ENCODE measurements around the gene VAMP1. TPM values are rescaled to one million over a fixed set of nuclear protein-coding genes. Genes with fewer than 3 reads are reported as not detected.

VAMP1 gene
- total RNA-seq, 1 donor from 2014 or later: 32.9 TPM

GRCh38 chr12:6462234-6462995 is 8.1 kb downstream of the VAMP1 start:
- CTCF ChIA-PET: interaction anchor here (1.8 to 7.1 kb wide), 4 partner anchors 8 to 76 kb away, joined by 11 to 276 read pairs (median 12); partner anchors contain the start of genes TAPBPL and VAMP1
- intact Hi-C loops (cut with micrococcal nuclease): loop anchor here (1.0 kb wide), 3 partner anchors 8 to 36 kb away; partner anchors contain the start of gene VAMP1
- peaks cover 90% of the 10 kb centered on the region for H3K4me1 Mint-ChIP-seq
- peak overlapping the region; percentile 99 for H3K27ac Mint-ChIP-seq
- TF ChIP-seq CTCF (IDR thresholded peaks at IDR 0.05): no peak
- H3K36me3 Mint-ChIP-seq (ENCODE audit: low read depth): peaks cover 90% of the 10 kb centered on the region
- POLR2A ChIA-PET: interaction anchor here (0.6 to 7.6 kb wide), 19 partner anchors 8 to 481 kb away, joined by 3 to 200 read pairs (median 6); partner anchors contain the start of genes C12orf57, CD27, GAPDH and MRPL51
- H3K9me3 Mint-ChIP-seq: no peaks in the 10 kb centered on the region
- peak overlapping the region; percentile 70 for H3K4me3 Mint-ChIP-seq
- no peaks in the 10 kb centered on the region for H3K27me3 Mint-ChIP-seq
- no peak for DNase-seq
- ATAC-seq (ENCODE audit: low read depth): no peak

GRCh38 chr12:6461401-6462233 is 8.9 kb downstream of the VAMP1 start:
- CTCF ChIA-PET: interaction anchor here (1.7 to 7.1 kb wide), 5 partner anchors 9 to 77 kb away, joined by 5 to 276 read pairs (median 11); partner anchors contain the start of genes TAPBPL and VAMP1
- TF ChIP-seq CTCF (IDR thresholded peaks at IDR 0.05): no peak
- Mint-ChIP-seq H3K36me3 (ENCODE audit: low read depth) (peaks cover 90% of the 10 kb centered on the region), H3K9me3 (no peaks in the 10 kb centered on the region), H3K27ac (peak overlapping the region; percentile 99), H3K4me3 (peak overlapping the region; percentile 70), H3K4me1 (peaks cover 89% of the 10 kb centered on the region), H3K27me3 (no peaks in the 10 kb centered on the region)
- peak; percentile 70 for DNase-seq
- intact Hi-C loops (cut with micrococcal nuclease): loop anchor here (1.0 kb wide), 4 partner anchors 9 to 35 kb away; partner anchors contain the start of genes TAPBPL and VAMP1
- ATAC-seq (ENCODE audit: low read depth): peak; percentile 91
- POLR2A ChIA-PET: interaction anchor here (0.6 to 7.6 kb wide), 21 partner anchors 9 to 482 kb away, joined by 3 to 200 read pairs (median 6); partner anchors contain the start of genes C12orf57, CD27, GAPDH and MRPL51

- H3K36me3 Mint-ChIP-seq (ENCODE audit: low read depth): peaks cover 92% of the 10 kb centered on the region
- intact Hi-C loops (cut with micrococcal nuclease): loop anchor here (1.0 kb wide), 1 partner anchor 9 kb away; the partner anchor contains the start of gene TAPBPL
- H3K9me3 Mint-ChIP-seq: no peaks in the 10 kb centered on the region
- peak overlapping the region; percentile 99 for H3K27ac Mint-ChIP-seq
- TF ChIP-seq CTCF (IDR thresholded peaks at IDR 0.05): no peak
- ChIA-PET CTCF (interaction anchor here (1.7 to 7.1 kb wide), 5 partner anchors 8 to 77 kb away, joined by 5 to 276 read pairs (median 11); partner anchors contain the start of genes TAPBPL and VAMP1), POLR2A (interaction anchor here (0.6 to 7.6 kb wide), 16 partner anchors 10 to 483 kb away, joined by 3 to 200 read pairs (median 6); partner anchors contain the start of genes C12orf57, CD27, GAPDH and MRPL51)
- DNase-seq (no peak), ATAC-seq (ENCODE audit: low read depth) (no peak)
- no peaks in the 10 kb centered on the region for H3K27me3 Mint-ChIP-seq
- peaks cover 84% of the 10 kb centered on the region for H3K4me1 Mint-ChIP-seq
- peak overlapping the region; percentile 61 for H3K4me3 Mint-ChIP-seq
Measured at GRCh38 chr12:6460751-6461371, 9.6 kb downstream of the VAMP1 start.

GRCh38 chr12:6459004-6459337 is 11.5 kb downstream of the VAMP1 start:
- H3K36me3 Mint-ChIP-seq (ENCODE audit: low read depth): peaks cover 92% of the 10 kb centered on the region

More at GRCh38 chr12:6459004-6459337, 11.5 kb downstream of the VAMP1 start:
- POLR2A ChIA-PET: interaction anchor here (0.7 to 7.6 kb wide), 4 partner anchors 12 to 73 kb away, joined by 3 to 200 read pairs (median 124); partner anchors contain the start of genes CD27 and VAMP1
- no peak for TF ChIP-seq CTCF (IDR thresholded peaks at IDR 0.05)
- Mint-ChIP-seq H3K4me1 (peaks cover 72% of the 10 kb centered on the region), H3K9me3 (no peaks in the 10 kb centered on the region), H3K27ac (peak overlapping the region; percentile 81), H3K27me3 (no peaks in the 10 kb centered on the region), H3K4me3 (no peak overlapping the region)
- DNase-seq (no peak), ATAC-seq (ENCODE audit: low read depth) (no peak)
- intact Hi-C loops (cut with micrococcal nuclease): no loop called here
- CTCF ChIA-PET: interaction anchor here (1.7 kb wide), 1 partner anchor 15 kb away, joined by 3 read pairs; the partner anchor contains the start of gene CD27
